GM12864 (cell line): ENCODE measurements around the gene AFG1L.

Experiments used
- DNase-seq: peaks from one replicate; pipeline ENCODE4 v3.0.0-alpha.2; 2011; ENCODE audit warnings: low read depth
- H3K4me3 ChIP-seq: 2 replicates; pipeline ENCODE4 v1.5.1; 2011; ENCODE audit warnings: mild to moderate bottlenecking, low read depth, low read length, control low read depth
- TF ChIP-seq, protein P1 (sequence below): IDR thresholded peaks from 2 replicates; pipeline ENCODE4 v1.5.1; 2011; ENCODE audit warnings: low read depth, mild to moderate bottlenecking, moderate library complexity, low read length, control low read depth, inconsistent platforms; ENCODE audit errors: missing control alignments

Gene AFG1L

DNA sequence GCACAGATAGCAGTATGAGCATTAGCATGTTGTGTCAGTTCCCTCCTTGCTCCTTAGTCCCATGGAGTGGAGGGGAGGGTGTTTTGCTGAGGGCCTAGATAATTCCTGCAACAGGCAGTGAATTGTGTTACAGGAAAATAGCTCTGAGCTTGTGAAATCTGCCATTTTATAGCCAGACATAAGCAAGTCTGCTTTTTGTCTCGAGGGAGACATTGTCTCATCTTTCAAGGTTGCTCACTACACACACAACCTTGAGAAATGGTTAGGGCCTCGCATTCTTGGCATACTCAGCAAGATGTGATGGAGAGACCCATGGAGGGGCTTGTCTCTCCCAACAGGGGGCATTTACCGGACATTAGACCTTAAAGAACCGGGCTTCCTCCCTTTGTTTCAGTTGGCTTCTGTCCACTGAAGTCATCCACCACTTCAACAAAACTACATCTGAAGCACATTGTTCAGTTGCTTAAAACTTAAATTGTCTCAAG lies 157.9 kb downstream of the AFG1L start:
- H3K4me3 ChIP-seq, result no peak overlapping the region
- no peak for DNase-seq
- TF ChIP-seq, protein P1, sequence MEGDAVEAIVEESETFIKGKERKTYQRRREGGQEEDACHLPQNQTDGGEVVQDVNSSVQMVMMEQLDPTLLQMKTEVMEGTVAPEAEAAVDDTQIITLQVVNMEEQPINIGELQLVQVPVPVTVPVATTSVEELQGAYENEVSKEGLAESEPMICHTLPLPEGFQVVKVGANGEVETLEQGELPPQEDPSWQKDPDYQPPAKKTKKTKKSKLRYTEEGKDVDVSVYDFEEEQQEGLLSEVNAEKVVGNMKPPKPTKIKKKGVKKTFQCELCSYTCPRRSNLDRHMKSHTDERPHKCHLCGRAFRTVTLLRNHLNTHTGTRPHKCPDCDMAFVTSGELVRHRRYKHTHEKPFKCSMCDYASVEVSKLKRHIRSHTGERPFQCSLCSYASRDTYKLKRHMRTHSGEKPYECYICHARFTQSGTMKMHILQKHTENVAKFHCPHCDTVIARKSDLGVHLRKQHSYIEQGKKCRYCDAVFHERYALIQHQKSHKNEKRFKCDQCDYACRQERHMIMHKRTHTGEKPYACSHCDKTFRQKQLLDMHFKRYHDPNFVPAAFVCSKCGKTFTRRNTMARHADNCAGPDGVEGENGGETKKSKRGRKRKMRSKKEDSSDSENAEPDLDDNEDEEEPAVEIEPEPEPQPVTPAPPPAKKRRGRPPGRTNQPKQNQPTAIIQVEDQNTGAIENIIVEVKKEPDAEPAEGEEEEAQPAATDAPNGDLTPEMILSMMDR, result no peak

DNA sequence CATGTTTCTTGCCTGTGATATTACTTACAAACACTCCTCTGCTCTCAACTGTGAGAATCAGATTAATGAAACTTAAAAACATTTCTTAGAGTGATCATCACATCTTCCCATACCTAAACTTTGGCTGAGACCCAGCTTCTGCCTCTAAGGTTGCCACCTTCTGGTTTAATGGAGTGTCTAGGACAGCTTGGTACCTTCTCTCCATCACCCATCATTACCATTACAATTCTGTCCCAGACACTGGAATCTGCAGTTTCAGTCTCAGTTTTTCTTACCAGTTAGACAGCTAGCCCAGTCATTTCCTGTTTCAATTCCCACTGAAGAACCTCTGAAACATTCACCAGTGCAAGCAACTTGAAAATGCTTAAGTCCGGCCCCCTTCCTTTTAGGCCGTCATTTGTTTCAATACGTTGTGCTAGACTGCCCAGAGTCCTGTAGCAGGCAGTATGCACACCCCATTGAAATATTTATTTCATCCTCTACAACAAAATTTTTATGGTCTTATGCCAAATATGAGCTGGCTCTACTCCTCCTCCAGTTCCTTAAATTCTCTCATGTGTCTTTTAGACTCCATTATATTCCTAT lies 158.8 kb downstream of the AFG1L start:
- H3K4me3 ChIP-seq, result no peak overlapping the region
- DNase-seq, result peak; percentile 1
- TF ChIP-seq, protein P1, result peak; percentile 24

DNA sequence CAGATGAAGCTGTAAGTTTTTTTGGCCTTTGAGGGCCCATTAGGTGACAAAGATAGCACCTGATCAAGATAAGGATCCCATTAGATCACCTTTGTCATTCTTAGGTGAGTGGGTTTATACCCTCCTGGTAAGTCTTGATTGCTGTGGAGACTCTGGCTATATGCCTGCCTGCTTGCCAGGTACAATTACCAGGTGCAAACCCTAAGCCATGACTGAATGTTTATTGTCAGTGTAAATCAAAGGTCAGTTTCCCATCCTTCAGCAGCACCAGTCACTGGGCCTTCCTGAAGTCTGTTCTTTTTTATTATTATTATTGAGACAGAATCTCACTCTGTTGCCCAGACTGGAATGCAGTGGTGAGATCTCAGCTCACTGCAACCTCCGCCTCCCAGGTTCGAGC lies 159.5 kb downstream of the AFG1L start:
- TF ChIP-seq, protein P1, result no peak
- H3K4me3 ChIP-seq, result no peak overlapping the region
- no peak for DNase-seq

- TF ChIP-seq, protein P1, result no peak
- H3K4me3 ChIP-seq, result no peak overlapping the region
- DNase-seq, result no peak
Observed at GRCh38 chr6:108455688-108456087, 160.8 kb downstream of the AFG1L start.

- TF ChIP-seq, protein P1, result no peak
- no peak for DNase-seq
- H3K4me3 ChIP-seq, result no peak overlapping the region
Observed at GRCh38 chr6:108463784-108464183, 168.9 kb downstream of the AFG1L start.

DNA sequence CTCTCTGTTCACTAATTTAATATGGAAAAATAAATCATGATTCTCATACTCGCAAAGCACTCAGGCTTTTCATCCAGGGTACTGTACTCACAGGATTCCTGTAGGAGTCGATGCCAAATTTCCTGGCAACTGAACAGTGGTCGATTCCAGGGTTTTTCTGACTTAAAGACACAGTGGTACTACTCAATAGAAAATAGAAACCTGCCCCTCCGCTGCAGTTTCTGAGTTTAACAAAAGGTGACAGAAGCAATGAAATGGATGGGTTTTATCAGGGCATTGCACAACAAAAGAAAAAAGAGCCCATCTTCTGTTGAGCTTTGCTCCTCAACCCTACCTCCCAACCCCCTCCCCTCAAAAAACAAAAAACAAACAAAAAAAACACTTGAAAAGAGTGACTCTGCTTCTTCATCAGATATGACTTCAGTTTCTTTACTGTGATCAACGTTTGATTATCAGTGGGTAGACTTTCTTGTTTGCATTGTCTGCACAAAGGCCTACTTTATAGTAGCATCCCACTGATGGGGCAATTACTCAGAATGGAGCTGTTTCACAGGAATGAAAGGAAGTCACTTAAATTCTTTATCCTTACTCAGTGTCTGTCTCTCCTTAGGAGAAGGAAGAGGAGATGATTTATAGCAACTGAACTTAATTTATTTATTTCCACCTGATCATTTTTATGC lies 169.7 kb downstream of the AFG1L start:
- TF ChIP-seq, protein P1, result no peak
- no peak overlapping the region for H3K4me3 ChIP-seq
- DNase-seq, result no peak

DNA sequence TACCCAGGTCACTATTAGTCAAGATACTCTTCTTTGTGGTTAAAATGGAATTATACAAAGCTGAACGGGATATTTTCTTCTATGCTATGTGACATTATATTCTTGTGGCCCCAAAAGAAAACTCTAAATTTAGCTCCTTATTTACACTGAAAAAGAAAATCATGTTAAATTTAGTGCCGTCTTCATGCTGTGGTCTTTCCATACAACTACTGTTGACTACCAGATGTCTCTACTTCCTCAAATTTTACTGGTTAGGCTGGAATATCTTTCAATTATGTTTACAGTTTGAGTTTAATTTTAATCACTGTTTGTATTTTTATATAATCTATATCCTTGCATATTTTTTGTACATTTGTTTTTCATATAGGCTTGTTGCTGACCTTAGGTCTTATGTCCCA lies 170.2 kb downstream of the AFG1L start:
- no peak for DNase-seq
- TF ChIP-seq, protein P1, result no peak
- no peak overlapping the region for H3K4me3 ChIP-seq
